SU-DHL-6 (cell line): ENCODE results near the gene ZGPAT.

Experiments used
- EZH2phosphoT487 ChIP-seq: fragments of 200-600 bp; sonication (generic), shearing (Covaris generic); conservative IDR thresholded peaks from 2 replicates; pipeline ENCODE4 v1.6.1; 2018; ENCODE audit warnings: mild to moderate bottlenecking, antibody characterized with exemption, low read length, moderate library complexity, mixed read lengths
- TF ChIP-seq, protein P1 (sequence below): fragments of 200-600 bp; sonication (generic); IDR thresholded peaks from one replicate; pipeline ENCODE4 v1.5.1; 2017; ENCODE audit warnings: antibody characterized with exemption, mild to moderate bottlenecking, low read length, moderate library complexity; ENCODE audit not compliant: insufficient read depth, poor library complexity, severe bottlenecking

DNA sequence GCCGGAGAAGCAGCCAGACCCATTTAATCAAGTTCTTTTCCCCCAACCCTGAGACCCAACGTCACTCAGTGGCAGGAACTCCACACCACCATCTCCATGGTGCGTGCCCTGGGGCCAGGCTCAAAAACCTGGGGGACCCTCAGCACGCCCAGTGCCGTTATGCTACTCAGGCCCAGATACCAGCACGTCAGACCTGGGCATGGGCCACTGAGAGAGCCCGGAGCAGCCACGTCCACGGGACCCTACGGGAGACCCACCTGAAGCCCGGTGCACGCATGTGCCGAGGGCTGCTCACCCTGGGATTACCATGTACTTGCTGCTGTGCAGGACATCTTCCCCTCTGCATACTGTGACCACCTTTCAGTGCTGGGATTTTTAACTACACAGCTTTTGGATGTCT lies 45.5 kb downstream of the ZGPAT start:
- TF ChIP-seq, protein P1, sequence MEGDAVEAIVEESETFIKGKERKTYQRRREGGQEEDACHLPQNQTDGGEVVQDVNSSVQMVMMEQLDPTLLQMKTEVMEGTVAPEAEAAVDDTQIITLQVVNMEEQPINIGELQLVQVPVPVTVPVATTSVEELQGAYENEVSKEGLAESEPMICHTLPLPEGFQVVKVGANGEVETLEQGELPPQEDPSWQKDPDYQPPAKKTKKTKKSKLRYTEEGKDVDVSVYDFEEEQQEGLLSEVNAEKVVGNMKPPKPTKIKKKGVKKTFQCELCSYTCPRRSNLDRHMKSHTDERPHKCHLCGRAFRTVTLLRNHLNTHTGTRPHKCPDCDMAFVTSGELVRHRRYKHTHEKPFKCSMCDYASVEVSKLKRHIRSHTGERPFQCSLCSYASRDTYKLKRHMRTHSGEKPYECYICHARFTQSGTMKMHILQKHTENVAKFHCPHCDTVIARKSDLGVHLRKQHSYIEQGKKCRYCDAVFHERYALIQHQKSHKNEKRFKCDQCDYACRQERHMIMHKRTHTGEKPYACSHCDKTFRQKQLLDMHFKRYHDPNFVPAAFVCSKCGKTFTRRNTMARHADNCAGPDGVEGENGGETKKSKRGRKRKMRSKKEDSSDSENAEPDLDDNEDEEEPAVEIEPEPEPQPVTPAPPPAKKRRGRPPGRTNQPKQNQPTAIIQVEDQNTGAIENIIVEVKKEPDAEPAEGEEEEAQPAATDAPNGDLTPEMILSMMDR, result no peak
- no peak for TF ChIP-seq EZH2phosphoT487
